Spinal cord (tissue), 10 donors: Measurements from ENCODE around the gene PPP2CA. TPM values are rescaled to one million over a fixed set of nuclear protein-coding genes. Genes with fewer than 3 reads are reported as not detected.

Experiments
- DNase-seq, 6 donors: peaks; one replicate each; pipeline versions ENCODE4 v3.0.0 to v3.0.0-alpha.2; 2013 to 2015; ENCODE audit warnings: low spot score in 6 of 6, low read depth in 4 of 6
- H3K27ac ChIP-seq: one replicate; pipeline ENCODE4 v1.5.1; 2013; ENCODE audit warnings: low read depth, low read length, control low read depth
- H3K27me3 ChIP-seq: one replicate; pipeline ENCODE4 v1.6.1; 2013; ENCODE audit warnings: low read length; ENCODE audit not compliant: control insufficient read depth, insufficient read depth
- H3K36me3 ChIP-seq: one replicate; pipeline ENCODE4 v1.6.1; 2013; ENCODE audit warnings: low read length; ENCODE audit not compliant: control insufficient read depth, insufficient read depth
- H3K4me1 ChIP-seq: one replicate; pipeline ENCODE4 v1.6.1; 2013; ENCODE audit warnings: low read length; ENCODE audit not compliant: control insufficient read depth, insufficient read depth
- H3K4me3 ChIP-seq: one replicate; pipeline ENCODE4 v1.5.1; 2013; ENCODE audit warnings: low read depth, low read length, control low read depth
- H3K9me3 ChIP-seq: one replicate; pipeline ENCODE4 v1.6.1; 2013; ENCODE audit warnings: low read length; ENCODE audit not compliant: control insufficient read depth, insufficient read depth
- WGBS: methylation state at CpG from one replicate; pipeline ENCODE4 v1.1.5; 2013; ENCODE audit warnings: missing lambda C conversion rate; ENCODE audit not compliant: insufficient coverage; 5-methylcytosine and 5-hydroxymethylcytosine counted together
- polyA plus RNA-seq, 2 donors: library from polyadenylated mRNA; unstranded; fragments of 120-200 nt; gene quantifications; one replicate each; pipeline ENCODE4 v1.2.1, GENCODE V29; 2013; ENCODE audit not compliant: insufficient read length in 2 of 2
- total RNA-seq, 2 donors: library from RNA; depleted of rRNA in 1 of 2; stranded (reverse); fragments of 120-200 nt in 1 of 2; fragments of >200 nt in 1 of 2; gene quantifications; one replicate each; pipeline versions ENCODE4 v1.2.3 to v1.2.4, GENCODE V29; 2013 to 2014
- donor health status: healthy.

PPP2CA gene
- total and polyA plus RNA-seq, 4 donors, result 94.1 to 325 (median 228) TPM

DNA sequence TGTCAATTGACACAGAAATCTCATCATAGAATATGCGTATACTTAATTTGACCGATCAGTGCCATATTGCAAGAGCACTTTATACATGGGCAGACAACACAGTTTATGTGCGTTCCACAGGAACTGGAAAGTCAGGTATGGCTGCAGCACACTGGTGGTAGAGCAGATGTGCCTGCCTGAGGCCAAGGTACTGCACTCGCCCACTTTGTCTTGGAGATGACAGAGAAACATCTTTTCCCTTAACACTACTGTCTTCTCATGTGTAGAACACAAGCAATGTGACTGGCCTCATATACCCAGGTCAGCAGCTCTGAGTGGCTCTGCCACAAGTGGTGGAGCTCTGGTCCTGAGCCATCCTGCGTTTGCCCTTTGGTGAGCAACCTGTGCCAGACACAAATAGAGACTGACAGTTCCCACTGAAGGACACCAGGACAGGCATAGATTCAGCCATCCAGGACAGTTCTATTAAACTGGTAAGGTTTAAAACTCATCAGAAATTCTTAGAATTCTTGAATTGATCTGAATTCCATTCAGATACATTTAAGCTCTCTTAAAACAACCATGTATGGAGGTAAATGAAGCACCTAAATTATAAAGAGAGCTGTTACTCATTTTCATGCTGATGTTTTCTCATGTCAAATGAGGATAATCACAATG, 21.0 kb upstream of the PPP2CA start:
- no peaks in the 10 kb centered on the region for H3K36me3 ChIP-seq
- DNase-seq, result no peak

DNA sequence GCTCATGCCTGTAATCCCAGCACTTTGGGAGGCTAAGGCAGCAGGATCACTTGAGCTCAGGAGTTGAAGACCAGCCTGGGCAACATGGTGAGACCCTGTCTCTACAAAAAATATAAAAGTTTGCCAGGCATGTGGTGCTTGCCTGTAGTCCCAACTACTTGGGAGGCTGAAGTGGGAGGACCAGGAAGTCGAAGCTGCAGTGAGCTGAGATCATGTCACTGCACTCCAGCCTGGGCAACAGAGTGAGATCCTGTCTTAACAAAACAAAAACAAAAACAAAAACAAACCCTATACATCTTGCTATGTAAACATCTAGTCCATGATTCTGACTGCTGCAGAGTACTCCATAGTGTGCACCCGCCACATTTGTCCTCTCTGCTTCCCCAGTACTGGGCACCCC, 19.8 kb upstream of the PPP2CA start:
- no peak for DNase-seq
- peak overlapping the region; percentile 22 for H3K27ac ChIP-seq
- 100% methylated on average over 1 of the region's 2 CpGs for WGBS

More for the DNA sequence above, 21.0 kb upstream of the PPP2CA start:
- no peaks in the 10 kb centered on the region for H3K27me3 ChIP-seq
- no peaks in the 10 kb centered on the region for H3K9me3 ChIP-seq
- WGBS, result 85% methylated on average over 5 of the region's 5 CpGs
- no peak overlapping the region for H3K4me3 ChIP-seq
- H3K4me1 ChIP-seq, result peaks cover 7% of the 10 kb centered on the region
- H3K27ac ChIP-seq, result no peak overlapping the region

GRCh38 chr5:134245101-134245604, 19.3 kb upstream of the PPP2CA start:
- WGBS, result 5% methylated on average over 4 of the region's 8 CpGs
- no peaks in the 10 kb centered on the region for H3K27me3 ChIP-seq
- no peaks in the 10 kb centered on the region for H3K36me3 ChIP-seq
- peak in 2 of 6 donors; percentile 65 to 69 for DNase-seq
- peaks cover 12% of the 10 kb centered on the region for H3K4me1 ChIP-seq
- H3K9me3 ChIP-seq, result no peaks in the 10 kb centered on the region
- H3K4me3 ChIP-seq, result no peak overlapping the region
- peak overlapping the region; percentile 22 for H3K27ac ChIP-seq

More for the DNA sequence above, 19.8 kb upstream of the PPP2CA start:
- no peaks in the 10 kb centered on the region for H3K9me3 ChIP-seq
- H3K27me3 ChIP-seq, result no peaks in the 10 kb centered on the region
- no peaks in the 10 kb centered on the region for H3K36me3 ChIP-seq
- peaks cover 7% of the 10 kb centered on the region for H3K4me1 ChIP-seq
- no peak overlapping the region for H3K4me3 ChIP-seq

GRCh38 chr5:134242146-134242545, 16.3 kb upstream of the PPP2CA start:
- Histone ChIP-seq H3K9me3 (no peaks in the 10 kb centered on the region), H3K4me1 (peaks cover 19% of the 10 kb centered on the region), H3K27me3 (no peaks in the 10 kb centered on the region), H3K27ac (peak overlapping the region; percentile 54), H3K36me3 (no peaks in the 10 kb centered on the region), H3K4me3 (no peak overlapping the region)
- WGBS, result 71% methylated on average over 4 of the region's 5 CpGs
- DNase-seq, result peak in 1 of 6 donors; percentile 53

- peak in 5 of 6 donors; percentile 43 to 91 (median 60) for DNase-seq
- 10% methylated on average over 2 of the region's 7 CpGs for WGBS
- no peaks in the 10 kb centered on the region for H3K27me3 ChIP-seq
Observed at GRCh38 chr5:134240421-134240962, 14.6 kb upstream of the PPP2CA start.

GRCh38 chr5:134236820-134237219, 10.9 kb upstream of the PPP2CA start:
- no peak overlapping the region for H3K4me3 ChIP-seq
- WGBS, result 93% methylated on average over 4 of the region's 6 CpGs
- peaks cover 11% of the 10 kb centered on the region for H3K4me1 ChIP-seq
- no peaks in the 10 kb centered on the region for H3K36me3 ChIP-seq
- no peaks in the 10 kb centered on the region for H3K27me3 ChIP-seq
- H3K9me3 ChIP-seq, result no peaks in the 10 kb centered on the region
- no peak overlapping the region for H3K27ac ChIP-seq
- DNase-seq, result no peak

More at GRCh38 chr5:134240421-134240962, 14.6 kb upstream of the PPP2CA start:
- Histone ChIP-seq H3K4me1 (peaks cover 19% of the 10 kb centered on the region), H3K36me3 (no peaks in the 10 kb centered on the region), H3K9me3 (no peaks in the 10 kb centered on the region), H3K4me3 (peak overlapping the region; percentile 19), H3K27ac (peak overlapping the region; percentile 81)

GRCh38 chr5:134236318-134236717, 10.4 kb upstream of the PPP2CA start:
- 67% methylated on average over 1 of the region's 2 CpGs for WGBS
- Histone ChIP-seq H3K27me3 (no peaks in the 10 kb centered on the region), H3K9me3 (no peaks in the 10 kb centered on the region), H3K4me1 (peaks cover 11% of the 10 kb centered on the region), H3K4me3 (no peak overlapping the region), H3K27ac (no peak overlapping the region), H3K36me3 (no peaks in the 10 kb centered on the region)
- DNase-seq, result no peak

DNA sequence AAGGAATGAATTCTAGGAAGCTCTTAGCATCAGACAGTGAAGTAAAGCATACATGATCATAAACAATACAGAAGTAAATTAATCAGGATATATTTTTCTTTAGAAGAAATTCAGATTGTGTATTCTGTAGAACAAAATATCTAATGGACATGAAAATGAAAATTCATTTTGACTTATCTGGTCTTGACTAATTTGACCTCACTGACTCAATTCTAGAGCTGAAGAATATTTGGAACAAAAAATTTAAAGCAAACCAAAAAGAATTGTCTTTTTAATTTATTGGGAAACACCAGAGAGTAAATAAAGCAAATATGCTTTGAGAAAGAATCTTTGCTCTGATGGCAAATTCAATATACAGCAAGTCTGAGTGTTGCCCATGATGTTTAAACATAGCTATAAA, 2.8 kb upstream of the PPP2CA start:
- no peaks in the 10 kb centered on the region for H3K36me3 ChIP-seq
- H3K4me1 ChIP-seq, result peaks cover 10% of the 10 kb centered on the region
- H3K27me3 ChIP-seq, result no peaks in the 10 kb centered on the region
- H3K4me3 ChIP-seq, result no peak overlapping the region
- H3K9me3 ChIP-seq, result no peaks in the 10 kb centered on the region
- H3K27ac ChIP-seq, result no peak overlapping the region
- no peak for DNase-seq

DNA sequence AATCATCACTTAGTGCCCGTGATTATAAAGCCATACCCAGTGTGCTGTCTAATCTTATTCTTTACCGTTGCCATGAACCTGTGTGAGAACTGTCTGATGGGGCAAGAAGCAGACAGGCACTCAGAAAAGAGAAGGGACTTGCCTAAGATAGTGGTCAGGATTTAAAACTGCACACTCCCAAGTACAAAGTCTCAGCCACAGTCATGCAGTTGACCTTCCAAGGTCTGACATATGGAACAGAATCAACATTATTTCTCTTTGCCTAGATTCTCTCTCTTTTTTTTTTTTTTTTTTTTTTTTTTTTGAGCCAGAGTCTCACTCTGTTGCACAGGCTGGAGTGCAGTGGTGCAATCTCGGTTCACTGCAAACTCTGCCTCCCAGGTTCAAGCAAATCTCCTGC, 1.9 kb upstream of the PPP2CA start:
- Histone ChIP-seq H3K36me3 (no peaks in the 10 kb centered on the region), H3K4me3 (no peak overlapping the region), H3K27ac (peak overlapping the region; percentile 97), H3K4me1 (peaks cover 10% of the 10 kb centered on the region), H3K27me3 (no peaks in the 10 kb centered on the region), H3K9me3 (no peaks in the 10 kb centered on the region)
- WGBS, result 100% methylated on average over 1 of the region's 3 CpGs
- DNase-seq, result no peak

- peak in 2 of 6 donors; percentile 72 to 90 for DNase-seq
- Histone ChIP-seq H3K27me3 (no peaks in the 10 kb centered on the region), H3K4me3 (peak overlapping the region; percentile 89), H3K9me3 (no peaks in the 10 kb centered on the region), H3K4me1 (peaks cover 10% of the 10 kb centered on the region), H3K36me3 (no peaks in the 10 kb centered on the region), H3K27ac (peak overlapping the region; percentile 97)
- 23% methylated on average over 5 of the region's 5 CpGs for WGBS
Observed at GRCh38 chr5:134227259-134227658, 1.4 kb upstream of the PPP2CA start.
